ENCODE measurements around the gene TCFL5.

Gene TCFL5

GRCh38 chr20:62900692-62901584, 39.3 kb upstream of the TCFL5 start:
- TF ChIP-seq POLR2A (IDR thresholded peaks at IDR 0.05; ENCODE audit: extremely low read depth, insufficient read length), result no peak
- no peak for TF ChIP-seq MYC (IDR thresholded peaks at IDR 0.05; ENCODE audit: low read depth, low read length)
- TF ChIP-seq CTCF (IDR thresholded peaks at IDR 0.05; ENCODE audit: low read depth, low read length), result peak; percentile 12
- H3K4me3 ChIP-seq (ENCODE audit: low read depth, low read length), result no peak overlapping the region
- no peak for DNase-seq (ENCODE audit: low read depth)

- TF ChIP-seq CTCF (IDR thresholded peaks at IDR 0.05; ENCODE audit: low read depth, low read length), result peak; percentile 62
- no peak for TF ChIP-seq MYC (IDR thresholded peaks at IDR 0.05; ENCODE audit: low read depth, low read length)
- no peak for TF ChIP-seq MAX (IDR thresholded peaks at IDR 0.05; ENCODE audit: low read depth, low read length)
- peak; percentile 28 for TF ChIP-seq POLR2A (IDR thresholded peaks at IDR 0.05; ENCODE audit: extremely low read depth, insufficient read length)
- peak; percentile 74 for DNase-seq (ENCODE audit: low read depth)
- H3K4me3 ChIP-seq (ENCODE audit: low read depth, low read length), result no peak overlapping the region
Observed at GRCh38 chr20:62900052-62900691, 38.5 kb upstream of the TCFL5 start.

GRCh38 chr20:62899633-62900051, 38.0 kb upstream of the TCFL5 start:
- no peak for TF ChIP-seq MAX (IDR thresholded peaks at IDR 0.05; ENCODE audit: low read depth, low read length)
- no peak for TF ChIP-seq MYC (IDR thresholded peaks at IDR 0.05; ENCODE audit: low read depth, low read length)
- no peak for TF ChIP-seq POLR2A (IDR thresholded peaks at IDR 0.05; ENCODE audit: extremely low read depth, insufficient read length)
- no peak for TF ChIP-seq CTCF (IDR thresholded peaks at IDR 0.05; ENCODE audit: low read depth, low read length)
- DNase-seq (ENCODE audit: low read depth), result no peak
- H3K4me3 ChIP-seq (ENCODE audit: low read depth, low read length), result no peak overlapping the region

GRCh38 chr20:62898970-62899632, 37.5 kb upstream of the TCFL5 start:
- no peak for TF ChIP-seq MAX (IDR thresholded peaks at IDR 0.05; ENCODE audit: low read depth, low read length)
- TF ChIP-seq MYC (IDR thresholded peaks at IDR 0.05; ENCODE audit: low read depth, low read length), result no peak
- TF ChIP-seq POLR2A (IDR thresholded peaks at IDR 0.05; ENCODE audit: extremely low read depth, insufficient read length), result no peak
- no peak for TF ChIP-seq CTCF (IDR thresholded peaks at IDR 0.05; ENCODE audit: low read depth, low read length)
- DNase-seq (ENCODE audit: low read depth), result no peak
- H3K4me3 ChIP-seq (ENCODE audit: low read depth, low read length), result no peak overlapping the region

GRCh38 chr20:62898093-62898964, 36.7 kb upstream of the TCFL5 start:
- H3K4me3 ChIP-seq (ENCODE audit: low read depth, low read length), result no peak overlapping the region
- DNase-seq (ENCODE audit: low read depth), result no peak
- TF ChIP-seq CTCF (IDR thresholded peaks at IDR 0.05; ENCODE audit: low read depth, low read length) (no peak), MAX (IDR thresholded peaks at IDR 0.05; ENCODE audit: low read depth, low read length) (no peak), POLR2A (IDR thresholded peaks at IDR 0.05; ENCODE audit: extremely low read depth, insufficient read length) (no peak), MYC (IDR thresholded peaks at IDR 0.05; ENCODE audit: low read depth, low read length) (no peak)
